Caco-2 (cell line): ENCODE data around the gene LARP1B. TPM values are rescaled to one million over a fixed set of nuclear protein-coding genes. Genes with fewer than 3 reads are reported as not detected.

ENCODE experiments used
- BruUV-seq: library from RNA; stranded (reverse); fragments of 400-500 nt; replicated peaks from 2 replicates; lab custom pipeline; 2021; lab: Mats Ljungman, UMichigan
- CTCF ChIA-PET: fragments of 300-600 bp; sonication (Branson Sonifier 250); formaldehyde crosslinking; loops from one replicate; lab custom pipeline; 2022; ENCODE audit warnings: antibody characterized with exemption; lab: Charles Lee
- POLR2A ChIA-PET: fragments of 300-600 bp; sonication (Branson Sonifier 250); formaldehyde crosslinking; loops from one replicate; lab custom pipeline; 2022; ENCODE audit warnings: antibody characterized with exemption; lab: Charles Lee
- DNase-seq, 2 experiments: peaks; one replicate each; pipeline versions ENCODE4 v3.0.0 to v3.0.0-alpha.2; 2020 to 2022
- H3K27me3 ChIP-seq: replicated peaks from 2 replicates; pipeline ENCODE4 v1.6.0; 2011; ENCODE audit warnings: low read length; ENCODE audit not compliant: control insufficient read depth, insufficient read depth
- H3K36me3 ChIP-seq: 2 replicates; pipeline ENCODE4 v1.5.1; 2011; ENCODE audit warnings: low read length; ENCODE audit not compliant: control insufficient read depth, insufficient read depth
- H3K4me1 ChIP-seq: fragments of 250-450 bp; sonication (Bioruptor Pico); 2 replicates; pipeline ENCODE4 v1.5.1; 2020; ENCODE audit warnings: mild to moderate bottlenecking
- H3K4me3 ChIP-seq: 2 replicates; pipeline ENCODE4 v1.5.1; 2011; ENCODE audit warnings: low read depth, mild to moderate bottlenecking, control low read depth, low read length
- H3K9me3 ChIP-seq: fragments of 250-450 bp; sonication (Bioruptor Pico); 2 replicates; pipeline ENCODE4 v1.5.1; 2020; ENCODE audit warnings: mild to moderate bottlenecking, moderate library complexity
- H3K27ac Mint-ChIP-seq: one replicate; pipeline ENCODE4 v1.8.0; 2022; ENCODE audit warnings: mixed read lengths; ENCODE audit not compliant: unreplicated experiment
- H3K27me3 Mint-ChIP-seq: one replicate; pipeline ENCODE4 v1.8.0; 2022; ENCODE audit warnings: mixed read lengths; ENCODE audit not compliant: insufficient read depth, unreplicated experiment
- H3K36me3 Mint-ChIP-seq: one replicate; pipeline ENCODE4 v1.8.0; 2022; ENCODE audit warnings: mild to moderate bottlenecking, mixed read lengths; ENCODE audit not compliant: insufficient read depth, unreplicated experiment
- H3K4me1 Mint-ChIP-seq: one replicate; pipeline ENCODE4 v1.8.0; 2022; ENCODE audit warnings: low read depth, mixed read lengths; ENCODE audit not compliant: unreplicated experiment
- H3K4me3 Mint-ChIP-seq: one replicate; pipeline ENCODE4 v1.8.0; 2022; ENCODE audit warnings: mild to moderate bottlenecking, moderate library complexity, mixed read lengths; ENCODE audit not compliant: unreplicated experiment
- H3K9me3 Mint-ChIP-seq: one replicate; pipeline ENCODE4 v1.8.0; 2022; ENCODE audit warnings: mixed read lengths; ENCODE audit not compliant: unreplicated experiment
- intact Hi-C: fragments of 100-400 bp; cut with micrococcal nuclease; formaldehyde crosslinking; loops from one replicate; pipeline ENCODE4 v1.10.0; 2022; ENCODE audit not compliant: unreplicated experiment
- total RNA-seq: library from RNA; stranded (reverse); gene quantifications from 2 replicates; pipeline ENCODE4 v1.2.3, GENCODE V29; 2022
- TF ChIP-seq, protein P1 (sequence below), 2 experiments: fragments of 200-600 bp in 1 of 2; IDR thresholded peaks; 1 replicate in 1 of 2; 2 replicates in 1 of 2; pipeline versions ENCODE4 v1.5.1 to v1.8.0; 2011 to 2022; ENCODE audit warnings: antibody characterized with exemption in 1 of 2, control low read depth in 1 of 2, inconsistent platforms in 1 of 2, low read depth in 1 of 2, low read length in 1 of 2, mild to moderate bottlenecking in 1 of 2, moderate library complexity in 1 of 2; ENCODE audit not compliant: insufficient read depth in 1 of 2, severe bottlenecking in 1 of 2, unreplicated experiment in 1 of 2

LARP1B gene
- total RNA-seq, 1 experiment from 2014 or later: 23.6 TPM

DNA sequence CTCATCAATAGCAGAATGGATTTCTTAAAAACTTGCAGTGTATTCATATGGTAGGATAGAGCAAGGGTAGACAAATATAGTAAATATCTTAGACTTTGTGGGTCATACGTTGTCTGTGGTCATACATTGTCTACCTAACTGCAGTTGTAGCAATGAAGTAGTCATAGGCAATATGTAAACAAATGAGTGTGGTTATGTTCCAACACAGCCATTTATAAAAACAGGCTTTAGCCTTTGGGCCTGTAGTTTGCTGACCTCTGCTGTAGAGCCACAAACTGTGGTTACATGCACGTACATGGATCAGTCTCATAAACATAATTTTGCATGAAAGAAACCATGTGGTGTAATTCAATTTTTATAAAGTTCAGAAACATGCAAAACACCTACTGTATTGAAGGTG is 98.9 kb downstream of the LARP1B start:
- Mint-ChIP-seq H3K9me3 (peaks cover 24% of the 10 kb centered on the region), H3K27ac (no peak overlapping the region), H3K4me3 (no peak overlapping the region), H3K27me3 (no peaks in the 10 kb centered on the region), H3K4me1 (peaks cover 8% of the 10 kb centered on the region), H3K36me3 (peaks cover 14% of the 10 kb centered on the region)
- H3K4me3 ChIP-seq: no peak overlapping the region
- ChIA-PET CTCF (no interaction called here), POLR2A (no interaction called here)
- no peaks in the 10 kb centered on the region for H3K9me3 ChIP-seq
- no peaks in the 10 kb centered on the region for H3K36me3 ChIP-seq
- H3K27me3 ChIP-seq: no peaks in the 10 kb centered on the region
- H3K4me1 ChIP-seq: peaks cover 10% of the 10 kb centered on the region
- intact Hi-C loops: no loop called here
- DNase-seq: no peak
- no TSS peak for BruUV-seq
- TF ChIP-seq, protein P1, sequence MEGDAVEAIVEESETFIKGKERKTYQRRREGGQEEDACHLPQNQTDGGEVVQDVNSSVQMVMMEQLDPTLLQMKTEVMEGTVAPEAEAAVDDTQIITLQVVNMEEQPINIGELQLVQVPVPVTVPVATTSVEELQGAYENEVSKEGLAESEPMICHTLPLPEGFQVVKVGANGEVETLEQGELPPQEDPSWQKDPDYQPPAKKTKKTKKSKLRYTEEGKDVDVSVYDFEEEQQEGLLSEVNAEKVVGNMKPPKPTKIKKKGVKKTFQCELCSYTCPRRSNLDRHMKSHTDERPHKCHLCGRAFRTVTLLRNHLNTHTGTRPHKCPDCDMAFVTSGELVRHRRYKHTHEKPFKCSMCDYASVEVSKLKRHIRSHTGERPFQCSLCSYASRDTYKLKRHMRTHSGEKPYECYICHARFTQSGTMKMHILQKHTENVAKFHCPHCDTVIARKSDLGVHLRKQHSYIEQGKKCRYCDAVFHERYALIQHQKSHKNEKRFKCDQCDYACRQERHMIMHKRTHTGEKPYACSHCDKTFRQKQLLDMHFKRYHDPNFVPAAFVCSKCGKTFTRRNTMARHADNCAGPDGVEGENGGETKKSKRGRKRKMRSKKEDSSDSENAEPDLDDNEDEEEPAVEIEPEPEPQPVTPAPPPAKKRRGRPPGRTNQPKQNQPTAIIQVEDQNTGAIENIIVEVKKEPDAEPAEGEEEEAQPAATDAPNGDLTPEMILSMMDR (IDR thresholded peaks at IDR 0.05; ENCODE audit: insufficient read depth in 1 of 2, low read depth in 1 of 2, low read length in 1 of 2, severe bottlenecking in 1 of 2, unreplicated experiment in 1 of 2): no peak

DNA sequence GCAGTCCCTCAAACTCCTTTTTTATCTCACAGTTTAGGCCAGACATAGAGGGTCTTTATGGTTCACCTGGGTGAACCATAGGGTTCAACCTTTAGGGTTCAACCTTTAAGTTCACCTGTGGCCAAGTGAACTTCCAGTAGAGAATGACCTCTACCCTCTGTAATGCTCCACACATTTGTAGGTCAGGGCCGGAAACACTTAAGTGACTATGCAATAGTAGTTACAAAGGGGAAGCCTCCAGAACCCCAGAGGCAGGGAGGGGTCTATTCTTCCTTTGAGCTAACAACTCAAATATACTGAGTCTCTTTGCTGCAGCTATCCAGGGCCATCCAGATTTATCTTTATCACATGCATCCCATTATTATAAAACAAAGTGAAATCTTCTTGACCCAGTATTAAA is 100.0 kb downstream of the LARP1B start:
- Histone ChIP-seq H3K27me3 (no peaks in the 10 kb centered on the region), H3K4me1 (peaks cover 10% of the 10 kb centered on the region), H3K9me3 (no peaks in the 10 kb centered on the region), H3K36me3 (no peaks in the 10 kb centered on the region), H3K4me3 (no peak overlapping the region)
- Mint-ChIP-seq H3K9me3 (peaks cover 20% of the 10 kb centered on the region), H3K4me1 (peaks cover 8% of the 10 kb centered on the region), H3K4me3 (no peak overlapping the region), H3K36me3 (peaks cover 14% of the 10 kb centered on the region), H3K27me3 (no peaks in the 10 kb centered on the region), H3K27ac (no peak overlapping the region)
- no TSS peak for BruUV-seq
- POLR2A ChIA-PET: no interaction called here
- DNase-seq: no peak
- CTCF ChIA-PET: no interaction called here
- TF ChIP-seq, protein P1 (IDR thresholded peaks at IDR 0.05; ENCODE audit: insufficient read depth in 1 of 2, low read depth in 1 of 2, low read length in 1 of 2, severe bottlenecking in 1 of 2, unreplicated experiment in 1 of 2): no peak
- intact Hi-C loops: no loop called here

DNA sequence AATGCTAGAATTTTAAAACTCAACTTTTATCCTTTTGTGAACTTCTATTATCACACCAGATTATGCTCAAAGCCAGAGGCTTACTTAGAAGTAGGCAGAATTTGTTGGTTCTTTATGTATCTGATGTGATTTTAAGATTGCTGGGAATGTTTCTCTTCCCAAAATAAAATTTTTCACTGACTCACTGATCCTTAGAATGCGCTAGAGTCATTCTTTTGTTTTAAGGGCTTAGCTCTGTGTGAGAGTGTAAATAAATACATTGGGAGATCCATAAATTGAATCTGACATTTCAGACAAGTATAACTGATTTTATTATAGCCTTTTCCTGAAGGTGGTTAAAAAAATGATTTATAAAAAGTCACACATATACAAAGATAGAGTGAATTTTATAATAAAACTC is 101.3 kb downstream of the LARP1B start:
- Mint-ChIP-seq H3K9me3 (peaks cover 7% of the 10 kb centered on the region), H3K27ac (no peak overlapping the region), H3K36me3 (peaks cover 2% of the 10 kb centered on the region), H3K4me3 (no peak overlapping the region), H3K27me3 (no peaks in the 10 kb centered on the region), H3K4me1 (peaks cover 8% of the 10 kb centered on the region)
- no TSS peak for BruUV-seq
- H3K4me1 ChIP-seq: peaks cover 10% of the 10 kb centered on the region
- H3K9me3 ChIP-seq: no peaks in the 10 kb centered on the region
- DNase-seq: no peak
- intact Hi-C loops: no loop called here
- TF ChIP-seq, protein P1 (IDR thresholded peaks at IDR 0.05; ENCODE audit: insufficient read depth in 1 of 2, low read depth in 1 of 2, low read length in 1 of 2, severe bottlenecking in 1 of 2, unreplicated experiment in 1 of 2): no peak
- CTCF ChIA-PET: no interaction called here
- H3K36me3 ChIP-seq: no peaks in the 10 kb centered on the region
- no peak overlapping the region for H3K4me3 ChIP-seq
- POLR2A ChIA-PET: no interaction called here
- no peaks in the 10 kb centered on the region for H3K27me3 ChIP-seq
